MCF 10A (cell line): ENCODE measurements around the gene HTR3E. TPM values are rescaled to one million over a fixed set of nuclear protein-coding genes. Genes with fewer than 3 reads are reported as not detected.
"Not testable (repeated sequence)": the region's sequence is repeated elsewhere in the genome, so short reads cannot be mapped to it uniquely, and the experiment has no call there.

Source experiments
- BruUV-seq: library from RNA; stranded (reverse); fragments of 400-500 nt; replicated peaks from 2 replicates; lab custom pipeline; 2021; lab: Mats Ljungman, UMichigan
- CTCF ChIA-PET: fragments of 300-600 bp; sonication (Branson Sonifier 250); formaldehyde crosslinking; extraction: SDS; loops from one replicate; lab custom pipeline; 2021; ENCODE audit warnings: antibody characterized with exemption, inconsistent platforms; lab: Yijun Ruan, JAX
- POLR2A ChIA-PET: fragments of 300-600, 350-650 bp; sonication (Branson Sonifier 250); formaldehyde crosslinking; extraction: SDS; loops from one replicate; lab custom pipeline; 2020; ENCODE audit warnings: antibody characterized with exemption, inconsistent platforms; lab: Yijun Ruan, JAX
- DNase-seq: peaks from one replicate; pipeline ENCODE4 v3.0.0-alpha.2; 2018; ENCODE audit not compliant: unreplicated experiment
- H3K27ac Mint-ChIP-seq: one replicate; pipeline ENCODE4 v1.8.0; 2022; ENCODE audit warnings: mild to moderate bottlenecking, low read depth, mixed read lengths; ENCODE audit not compliant: unreplicated experiment
- H3K27me3 Mint-ChIP-seq: one replicate; pipeline ENCODE4 v1.8.0; 2022; ENCODE audit warnings: mixed read lengths; ENCODE audit not compliant: insufficient read depth, unreplicated experiment
- H3K36me3 Mint-ChIP-seq: one replicate; pipeline ENCODE4 v1.8.0; 2022; ENCODE audit warnings: mild to moderate bottlenecking, moderate library complexity, mixed read lengths; ENCODE audit not compliant: insufficient read depth, unreplicated experiment
- H3K4me1 Mint-ChIP-seq: one replicate; pipeline ENCODE4 v1.8.0; 2022; ENCODE audit warnings: mixed read lengths; ENCODE audit not compliant: insufficient read depth, unreplicated experiment
- H3K4me3 Mint-ChIP-seq: one replicate; pipeline ENCODE4 v1.8.0; 2022; ENCODE audit warnings: mild to moderate bottlenecking, moderate library complexity, mixed read lengths; ENCODE audit not compliant: unreplicated experiment
- H3K9me3 Mint-ChIP-seq: one replicate; pipeline ENCODE4 v1.8.0; 2022; ENCODE audit warnings: mixed read lengths; ENCODE audit not compliant: unreplicated experiment
- CTCF ChIP-seq: fragments of 200-600 bp; IDR thresholded peaks from one replicate; pipeline ENCODE4 v1.8.0; 2022; ENCODE audit warnings: antibody characterized with exemption, mild to moderate bottlenecking; ENCODE audit not compliant: unreplicated experiment
- intact Hi-C: fragments of 100-400 bp; cut with micrococcal nuclease; formaldehyde crosslinking; loops from 2 replicates; pipeline ENCODE4 v1.14.1; 2022
- total RNA-seq: library from RNA; stranded (reverse); gene quantifications from 2 replicates; pipeline ENCODE4 v1.2.3, GENCODE V29; 2022

The HTR3E gene
- total RNA-seq, 1 experiment from 2014 or later: not detected

DNA sequence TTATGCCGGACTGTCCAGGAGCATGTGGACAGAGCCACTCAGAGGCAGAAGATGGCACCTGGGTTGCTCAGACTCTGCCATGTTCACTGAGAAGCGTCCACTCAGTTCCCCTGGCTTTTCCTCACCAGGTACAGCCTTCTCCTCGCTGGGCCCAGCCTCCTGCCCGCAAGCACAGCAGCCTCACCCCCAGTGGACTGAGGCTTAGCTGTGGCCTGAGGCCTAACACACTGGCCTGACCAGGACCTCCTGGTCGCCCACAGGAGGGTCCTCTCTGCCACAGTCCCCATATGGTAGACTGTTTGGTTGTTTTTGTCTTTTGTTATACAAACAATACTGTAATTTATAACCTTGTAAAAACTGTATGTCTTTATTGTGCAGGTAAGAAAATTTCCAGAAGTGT lies 28.5 kb upstream of the HTR3E start:
- CTCF ChIA-PET: no interaction called here
- DNase-seq: no peak
- intact Hi-C loops: no loop called here
- TF ChIP-seq CTCF: no peak
- Mint-ChIP-seq H3K27me3 (peaks cover 13% of the 10 kb centered on the region), H3K4me3 (no peak overlapping the region), H3K36me3 (peaks cover 7% of the 10 kb centered on the region), H3K27ac (no peak overlapping the region), H3K4me1 (no peaks in the 10 kb centered on the region), H3K9me3 (peaks cover 8% of the 10 kb centered on the region)
- no TSS peak for BruUV-seq
- POLR2A ChIA-PET: no interaction called here

- H3K9me3 Mint-ChIP-seq, CTCF ChIA-PET, POLR2A ChIA-PET: not testable (repeated sequence)
These were observed 25.7 kb upstream of the HTR3E start for GRCh38 chr3:184071142-184071541.

DNA sequence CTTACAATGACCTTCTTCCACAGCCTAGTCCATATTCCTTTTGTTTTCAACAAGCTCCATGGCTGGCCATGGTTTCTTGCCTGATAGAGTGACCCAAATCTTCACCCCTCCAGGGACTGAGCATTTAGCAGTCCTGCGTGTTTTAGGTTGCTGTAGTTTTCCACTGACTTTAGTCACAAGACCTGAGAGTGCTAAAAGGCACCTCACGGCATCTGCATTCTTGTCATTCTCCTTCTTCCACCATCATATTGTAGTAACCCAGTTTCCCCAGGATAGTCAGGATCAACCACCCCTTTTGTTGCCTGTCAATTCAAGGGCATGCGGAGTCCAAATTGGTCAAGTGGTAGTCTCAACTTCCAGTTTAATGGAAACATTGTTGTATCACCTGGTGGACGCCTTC lies 23.2 kb upstream of the HTR3E start:
- Mint-ChIP-seq H3K4me3 (no peak overlapping the region), H3K4me1 (no peaks in the 10 kb centered on the region), H3K27me3 (peaks cover 13% of the 10 kb centered on the region), H3K27ac (no peak overlapping the region), H3K9me3 (peaks cover 8% of the 10 kb centered on the region), H3K36me3 (no peaks in the 10 kb centered on the region)
- POLR2A ChIA-PET: interaction anchor here (0.8 kb wide), 1 partner anchor 67 kb away, joined by 3 read pairs; no protein-coding TSS in a partner anchor
- TF ChIP-seq CTCF: no peak
- CTCF ChIA-PET: interaction anchor here (0.7 kb wide), 1 partner anchor 22 kb away, joined by 3 read pairs; no protein-coding TSS in a partner anchor
- intact Hi-C loops: no loop called here
- BruUV-seq: no TSS peak
- DNase-seq: no peak

More at GRCh38 chr3:184071142-184071541, 25.7 kb upstream of the HTR3E start:
- H3K4me1 Mint-ChIP-seq, H3K27ac Mint-ChIP-seq, BruUV-seq, H3K4me3 Mint-ChIP-seq, H3K36me3 Mint-ChIP-seq, intact Hi-C loops, DNase-seq: not testable (repeated sequence)
- peaks cover 13% of the 10 kb centered on the region for H3K27me3 Mint-ChIP-seq

GRCh38 chr3:184075901-184076300 lies 21.0 kb upstream of the HTR3E start:
- no TSS peak for BruUV-seq
- Mint-ChIP-seq H3K36me3 (peaks cover 6% of the 10 kb centered on the region), H3K9me3 (peaks cover 3% of the 10 kb centered on the region), H3K4me3 (no peak overlapping the region), H3K27me3 (peaks cover 7% of the 10 kb centered on the region), H3K4me1 (no peaks in the 10 kb centered on the region), H3K27ac (no peak overlapping the region)
- CTCF ChIA-PET: no interaction called here
- intact Hi-C loops: no loop called here
- no peak for TF ChIP-seq CTCF
- DNase-seq: no peak
- POLR2A ChIA-PET: no interaction called here

- Mint-ChIP-seq H3K4me3 (no peak overlapping the region), H3K9me3 (no peaks in the 10 kb centered on the region), H3K4me1 (no peaks in the 10 kb centered on the region), H3K27ac (no peak overlapping the region), H3K27me3 (no peaks in the 10 kb centered on the region), H3K36me3 (peaks cover 6% of the 10 kb centered on the region)
- intact Hi-C loops: no loop called here
- ChIA-PET CTCF (no interaction called here), POLR2A (interaction anchor here (0.7 kb wide), 1 partner anchor 229 kb away, joined by 3 read pairs; no protein-coding TSS in a partner anchor)
- no TSS peak for BruUV-seq
- TF ChIP-seq CTCF: no peak
- no peak for DNase-seq
These were observed 19.0 kb upstream of the HTR3E start for GRCh38 chr3:184077881-184078280.
